A549 treated with AZD2906 at 1 μM for 4 hours (cell line): ENCODE data around the gene CSAG2. TPM values are rescaled to one million over a fixed set of nuclear protein-coding genes. Genes with fewer than 3 reads are reported as not detected.

Experiments
- total RNA-seq: library from RNA; stranded (reverse); fragments of 200-300 nt; extraction: Qiagen RNA extraction; gene quantifications from 5 replicates; pipeline ENCODE4 v1.2.3, GENCODE V29; 2022

The CSAG2 gene, protein sequence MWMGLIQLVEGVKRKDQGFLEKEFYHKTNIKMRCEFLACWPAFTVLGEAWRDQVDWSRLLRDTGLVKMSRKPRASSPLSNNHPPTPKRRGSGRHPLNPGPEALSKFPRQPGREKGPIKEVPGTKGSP
- not detected in 5 replicates for total RNA-seq

DNA sequence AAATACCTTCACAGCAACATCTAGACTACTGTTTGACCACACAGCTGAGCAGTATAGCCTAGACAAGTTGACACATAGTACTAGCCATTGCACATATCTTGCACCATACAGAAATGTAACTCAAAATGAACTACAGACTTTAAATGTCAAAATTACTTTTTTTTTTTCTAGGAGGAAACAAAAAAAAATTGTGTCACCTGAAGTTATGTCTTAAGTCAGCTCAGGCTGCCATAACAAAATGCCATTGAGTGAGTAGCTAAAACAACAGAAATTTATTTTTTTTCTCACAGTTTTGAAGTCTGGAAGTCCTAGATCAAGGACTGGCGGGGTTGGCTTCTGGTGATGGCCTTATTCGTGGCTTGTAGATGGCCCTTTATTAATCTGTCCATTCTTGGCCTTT lies at the start of gene CSAG2:
Gene CSAG2, minus strand, starts transcription at position 101 of the 400 bp plus-strand sequence. CDS start 161 bp downstream, outside the sequence.

DNA sequence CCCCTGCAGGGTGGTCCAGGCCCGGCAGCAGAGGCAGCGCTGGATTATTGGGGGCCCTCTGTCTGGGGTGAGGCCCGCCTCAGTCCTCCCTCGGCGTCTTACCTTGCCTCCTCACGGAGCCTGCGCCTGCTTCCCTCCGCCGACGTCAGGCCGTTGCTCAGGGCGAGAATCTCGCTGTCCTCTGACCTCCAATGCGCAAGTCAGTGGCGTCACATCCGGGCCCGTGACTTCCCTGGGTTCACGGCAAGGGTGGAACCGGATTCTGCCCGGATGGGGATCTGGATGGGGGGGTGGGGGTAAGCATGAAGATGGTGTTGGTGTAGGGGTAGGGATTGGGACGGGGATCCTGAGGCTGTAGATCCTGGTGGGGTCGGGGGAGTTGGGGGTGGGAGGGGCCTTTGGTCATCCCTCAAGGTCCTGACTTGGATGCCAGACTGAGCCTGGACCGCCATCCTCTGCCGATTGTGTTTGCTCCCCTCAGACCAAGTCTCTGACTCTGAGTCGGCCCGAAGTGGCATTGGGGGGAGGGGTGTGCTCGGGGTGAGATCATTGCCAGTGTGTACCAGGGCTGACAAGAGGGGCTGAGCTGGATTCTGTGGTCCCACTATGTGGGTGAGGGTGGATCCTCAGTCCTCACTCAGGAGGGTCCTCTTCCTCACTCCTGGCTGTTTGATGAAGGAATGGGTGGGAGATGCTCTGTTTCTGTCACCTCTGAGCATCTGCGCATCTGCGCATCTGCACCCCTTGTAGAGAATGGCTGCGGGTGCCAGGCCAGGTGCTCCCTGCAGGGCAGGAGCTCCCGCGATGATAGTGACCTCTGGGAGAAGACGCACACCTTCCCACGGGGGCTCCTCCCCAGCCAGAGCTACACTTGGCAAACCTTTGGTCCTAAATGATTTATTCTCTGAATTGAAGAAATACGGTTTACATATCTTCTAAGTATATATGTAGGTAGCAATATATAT lies 44.9 kb upstream of the CSAG2 start, which contains the start of gene MAGEA2:
Gene MAGEA2, minus strand, starts transcription at position 157 of the 965 bp plus-strand sequence. CDS start 2,479 bp downstream, outside the sequence.

DNA sequence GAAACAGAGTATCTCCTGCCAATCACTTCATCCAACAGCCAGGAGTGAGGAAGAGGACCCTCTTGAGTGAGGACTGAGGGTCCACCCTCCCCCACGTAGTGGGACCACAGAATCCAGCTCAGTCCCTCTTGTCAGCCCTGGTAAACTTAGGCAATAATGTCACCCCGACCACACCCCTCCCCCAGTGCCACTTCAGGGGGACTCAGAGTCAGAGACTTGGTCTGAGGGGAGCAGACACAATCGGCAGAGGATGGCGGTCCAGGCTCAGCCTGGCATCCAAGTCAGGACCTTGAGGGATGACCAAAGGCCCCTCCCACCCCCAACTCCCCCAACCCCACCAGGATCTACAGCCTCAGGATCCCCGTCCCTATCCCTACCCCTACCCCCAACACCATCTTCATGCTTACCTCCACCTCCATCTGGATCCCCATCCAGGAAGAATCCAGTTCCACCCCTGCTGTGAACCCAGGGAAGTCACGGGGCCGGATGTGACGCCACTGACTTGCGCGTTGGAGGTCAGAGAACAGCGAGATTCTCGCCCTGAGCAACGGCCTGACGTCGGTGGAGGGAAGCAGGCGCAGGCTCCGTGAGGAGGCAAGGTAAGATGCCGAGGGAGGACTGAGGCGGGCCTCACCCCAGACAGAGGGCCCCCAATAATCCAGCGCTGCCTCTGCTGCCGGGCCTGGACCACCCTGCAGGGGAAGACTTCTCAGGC lies 24.3 kb upstream of the CSAG2 start, which contains the start of the genes CSAG1 and MAGEA12:
Gene CSAG1, minus strand, starts transcription at position 461 of the 715 bp plus-strand sequence. CDS start 1,261 bp downstream, outside the sequence.
Gene MAGEA12, plus strand, starts transcription at position 497 of the 715 bp plus-strand sequence. CDS start 2,405 bp downstream, outside the sequence.

DNA sequence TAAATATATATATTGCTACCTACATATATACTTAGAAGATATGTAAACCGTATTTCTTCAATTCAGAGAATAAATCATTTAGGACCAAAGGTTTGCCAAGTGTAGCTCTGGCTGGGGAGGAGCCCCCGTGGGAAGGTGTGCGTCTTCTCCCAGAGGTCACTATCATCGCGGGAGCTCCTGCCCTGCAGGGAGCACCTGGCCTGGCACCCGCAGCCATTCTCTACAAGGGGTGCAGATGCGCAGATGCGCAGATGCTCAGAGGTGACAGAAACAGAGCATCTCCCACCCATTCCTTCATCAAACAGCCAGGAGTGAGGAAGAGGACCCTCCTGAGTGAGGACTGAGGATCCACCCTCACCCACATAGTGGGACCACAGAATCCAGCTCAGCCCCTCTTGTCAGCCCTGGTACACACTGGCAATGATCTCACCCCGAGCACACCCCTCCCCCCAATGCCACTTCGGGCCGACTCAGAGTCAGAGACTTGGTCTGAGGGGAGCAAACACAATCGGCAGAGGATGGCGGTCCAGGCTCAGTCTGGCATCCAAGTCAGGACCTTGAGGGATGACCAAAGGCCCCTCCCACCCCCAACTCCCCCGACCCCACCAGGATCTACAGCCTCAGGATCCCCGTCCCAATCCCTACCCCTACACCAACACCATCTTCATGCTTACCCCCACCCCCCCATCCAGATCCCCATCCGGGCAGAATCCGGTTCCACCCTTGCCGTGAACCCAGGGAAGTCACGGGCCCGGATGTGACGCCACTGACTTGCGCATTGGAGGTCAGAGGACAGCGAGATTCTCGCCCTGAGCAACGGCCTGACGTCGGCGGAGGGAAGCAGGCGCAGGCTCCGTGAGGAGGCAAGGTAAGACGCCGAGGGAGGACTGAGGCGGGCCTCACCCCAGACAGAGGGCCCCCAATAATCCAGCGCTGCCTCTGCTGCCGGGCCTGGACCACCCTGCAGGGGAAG lies 5.0 kb upstream of the CSAG2 start, which contains the start of gene MAGEA2B:
Gene MAGEA2B, plus strand, starts transcription at position 814 of the 973 bp plus-strand sequence. CDS start 2,479 bp downstream, outside the sequence.

DNA sequence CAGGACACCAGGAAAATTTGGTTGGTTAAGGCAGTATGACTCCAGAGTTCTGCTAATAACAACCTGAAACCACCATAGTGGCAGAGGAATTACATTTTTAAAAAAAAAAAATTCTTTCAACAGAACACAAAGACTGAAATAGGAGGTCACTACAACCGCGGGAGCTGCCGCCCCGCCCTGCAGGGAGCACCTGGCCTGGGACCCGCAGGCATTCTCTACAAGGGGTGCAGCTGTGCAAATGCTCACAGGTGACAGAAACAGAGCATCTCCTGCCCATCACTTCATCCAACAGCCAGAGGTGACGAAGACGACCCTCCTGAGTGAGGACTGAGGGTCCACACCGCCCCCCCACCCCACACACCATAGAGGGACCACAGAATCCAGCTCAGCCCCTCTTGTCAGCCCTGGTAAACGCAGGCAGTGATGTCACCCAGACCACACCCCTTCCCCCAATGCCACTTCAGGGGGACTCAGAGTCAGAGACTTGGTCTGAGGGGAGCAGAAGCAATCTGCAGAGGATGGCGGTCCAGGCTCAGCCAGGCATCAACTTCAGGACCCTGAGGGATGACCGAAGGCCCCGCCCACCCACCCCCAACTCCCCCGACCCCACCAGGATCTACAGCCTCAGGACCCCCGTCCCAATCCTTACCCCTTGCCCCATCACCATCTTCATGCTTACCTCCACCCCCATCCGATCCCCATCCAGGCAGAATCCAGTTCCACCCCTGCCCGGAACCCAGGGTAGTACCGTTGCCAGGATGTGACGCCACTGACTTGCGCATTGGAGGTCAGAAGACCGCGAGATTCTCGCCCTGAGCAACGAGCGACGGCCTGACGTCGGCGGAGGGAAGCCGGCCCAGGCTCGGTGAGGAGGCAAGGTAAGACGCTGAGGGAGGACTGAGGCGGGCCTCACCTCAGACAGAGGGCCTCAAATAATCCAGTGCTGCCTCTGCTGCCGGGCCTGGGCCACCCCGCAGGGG lies 10.8 kb downstream of the CSAG2 start, which contains the start of gene MAGEA3:
Gene MAGEA3, plus strand, starts transcription at position 843 of the 980 bp plus-strand sequence. CDS start 2,039 bp downstream, outside the sequence.

Other genes starting within 250 kb of the CSAG2 start
- 0.15 to 0.24 TPM (median 0.21 TPM) in 5 replicates for gene GABRQ, start 71.4 kb downstream of the CSAG2 start, total RNA-seq
- 2.0 to 5.2 TPM (median 3.1 TPM) in 5 replicates for gene MAGEA3, start 10.5 kb downstream of the CSAG2 start, total RNA-seq
- gene MAGEA2B, start 5.4 kb upstream of the CSAG2 start, total RNA-seq = 0.06 to 0.23 TPM in 2 of 5 replicates, not detected in the others
- gene CSAG1, start 24.4 kb upstream of the CSAG2 start, total RNA-seq = 0.18 to 0.46 TPM (median 0.24 TPM) in 5 replicates
- 0.06 to 0.29 TPM (median 0.15 TPM) in 5 replicates for gene MAGEA12, start 24.5 kb upstream of the CSAG2 start, total RNA-seq
- 0.05 to 0.14 TPM (median 0.13 TPM) in 3 of 5 replicates, not detected in the others for gene MAGEA2, start 44.6 kb upstream of the CSAG2 start, total RNA-seq
- gene CSAG3, start 49.9 kb upstream of the CSAG2 start, total RNA-seq = not detected in 5 replicates
- gene MAGEA6, start 60.4 kb upstream of the CSAG2 start, total RNA-seq = 9.8 to 13.1 TPM (median 12.2 TPM) in 5 replicates
- 69.3 to 81.7 TPM (median 71.6 TPM) in 5 replicates for gene CETN2, start 121.5 kb upstream of the CSAG2 start, total RNA-seq
- gene NSDHL, start 121.8 kb upstream of the CSAG2 start, total RNA-seq = 48.0 to 50.6 TPM (median 49.4 TPM) in 5 replicates
- gene ZNF185, start 188.8 kb upstream of the CSAG2 start, total RNA-seq = 6.8 to 7.5 TPM (median 7.1 TPM) in 5 replicates